H9 (cell line): ENCODE results near the gene MAPKAP1. TPM values are rescaled to one million over a fixed set of nuclear protein-coding genes. Genes with fewer than 3 reads are reported as not detected.

ENCODE experiments used
- DNase-seq: peaks from one replicate; pipeline ENCODE4 v3.0.0-alpha.2; 2017
- H2AFZ ChIP-seq: one replicate; pipeline ENCODE4 v1.6.1; 2013; ENCODE audit warnings: mild to moderate bottlenecking, low read length, control low read depth, moderate library complexity
- H2AK5ac ChIP-seq: 2 replicates; pipeline ENCODE4 v1.6.1; 2013; ENCODE audit warnings: low read length, control low read depth, mixed read lengths; ENCODE audit not compliant: insufficient read length
- H2BK120ac ChIP-seq: one replicate; pipeline ENCODE4 v1.6.1; 2013; ENCODE audit warnings: low read depth, mild to moderate bottlenecking, low read length, control low read depth, inconsistent platforms; ENCODE audit not compliant: poor library complexity, severe bottlenecking
- H2BK12ac ChIP-seq: 2 replicates; pipeline ENCODE4 v1.6.1; 2013; ENCODE audit warnings: low read length, control low read depth, mixed read lengths, low read depth; ENCODE audit not compliant: insufficient read length
- H2BK15ac ChIP-seq: 2 replicates; pipeline ENCODE4 v1.6.1; 2013; ENCODE audit warnings: low read depth, low read length, control low read depth
- H2BK20ac ChIP-seq: one replicate; pipeline ENCODE4 v1.6.1; 2013; ENCODE audit warnings: low read depth, mild to moderate bottlenecking, low read length, control low read depth, inconsistent platforms; ENCODE audit not compliant: poor library complexity, severe bottlenecking
- H2BK5ac ChIP-seq: 2 replicates; pipeline ENCODE4 v1.6.1; 2013; ENCODE audit warnings: low read length, control low read depth, mixed read lengths; ENCODE audit not compliant: insufficient read length
- H3K14ac ChIP-seq: 2 replicates; pipeline ENCODE4 v1.6.1; 2013; ENCODE audit warnings: low read length, control low read depth; ENCODE audit not compliant: insufficient read depth
- H3K18ac ChIP-seq: 2 replicates; pipeline ENCODE4 v1.6.1; 2013; ENCODE audit warnings: low read depth, mild to moderate bottlenecking, mixed read lengths, low read length, control low read depth; ENCODE audit not compliant: insufficient read length
- H3K23ac ChIP-seq: 2 replicates; pipeline ENCODE4 v1.6.1; 2013; ENCODE audit warnings: low read length, control low read depth, mixed read lengths, low read depth; ENCODE audit not compliant: insufficient read length
- H3K23me2 ChIP-seq: 2 replicates; pipeline ENCODE4 v1.6.1; 2013; ENCODE audit warnings: low read depth, mild to moderate bottlenecking, mixed read lengths, low read length, control low read depth; ENCODE audit not compliant: insufficient read length, poor library complexity, severe bottlenecking
- H3K27ac ChIP-seq: 2 replicates; pipeline ENCODE4 v1.5.1; 2013; ENCODE audit warnings: low read length, control low read depth, mixed read lengths, low read depth; ENCODE audit not compliant: insufficient read length
- H3K27me3 ChIP-seq: 2 replicates; pipeline ENCODE4 v1.6.1; 2013; ENCODE audit warnings: low read length, control low read depth, inconsistent platforms; ENCODE audit not compliant: insufficient read depth
- H3K4ac ChIP-seq: 2 replicates; pipeline ENCODE4 v1.6.1; 2013; ENCODE audit warnings: low read depth, mild to moderate bottlenecking, control low read depth, inconsistent platforms, low read length, moderate library complexity
- H3K4me1 ChIP-seq: 2 replicates; pipeline ENCODE4 v1.6.1; 2013; ENCODE audit warnings: low read length, control low read depth, inconsistent platforms; ENCODE audit not compliant: insufficient read depth
- H3K4me2 ChIP-seq: 2 replicates; pipeline ENCODE4 v1.6.1; 2013; ENCODE audit warnings: low read length, control low read depth, mixed read lengths; ENCODE audit not compliant: insufficient read length, insufficient read depth
- H3K56ac ChIP-seq: 2 replicates; pipeline ENCODE4 v1.6.1; 2013; ENCODE audit warnings: low read depth, mild to moderate bottlenecking, mixed read lengths, low read length, control low read depth; ENCODE audit not compliant: insufficient read length
- H3K79me1 ChIP-seq: 2 replicates; pipeline ENCODE4 v1.6.1; 2013; ENCODE audit warnings: low read depth, mild to moderate bottlenecking, moderate library complexity, low read length, control low read depth, inconsistent platforms; ENCODE audit not compliant: insufficient read depth, poor library complexity, severe bottlenecking
- H3K79me2 ChIP-seq: 2 replicates; pipeline ENCODE4 v1.6.1; 2013; ENCODE audit warnings: low read length, control low read depth, inconsistent platforms; ENCODE audit not compliant: insufficient read depth
- H3K9ac ChIP-seq: 2 replicates; pipeline ENCODE4 v1.6.1; 2013; ENCODE audit warnings: low read length, control low read depth, mixed read lengths; ENCODE audit not compliant: insufficient read length; ENCODE audit errors: extremely low read depth
- H3K9me3 ChIP-seq: one replicate; pipeline ENCODE4 v1.6.1; 2013; ENCODE audit warnings: low read depth, low read length, inconsistent platforms; ENCODE audit not compliant: control insufficient read depth
- H3T11ph ChIP-seq: one replicate; pipeline ENCODE4 v1.6.1; 2013; ENCODE audit warnings: mild to moderate bottlenecking, low read length, control low read depth, inconsistent platforms
- H4K20me1 ChIP-seq: one replicate; pipeline ENCODE4 v1.6.1; 2013; ENCODE audit not compliant: control insufficient read depth, insufficient read length, insufficient read depth
- H4K5ac ChIP-seq: 2 replicates; pipeline ENCODE4 v1.6.1; 2013; ENCODE audit warnings: low read depth, mild to moderate bottlenecking, mixed read lengths, low read length, control low read depth; ENCODE audit not compliant: insufficient read length
- H4K8ac ChIP-seq: replicated peaks from 2 replicates; pipeline ENCODE4 v1.6.1; 2013; ENCODE audit warnings: low read length, control low read depth, mixed read lengths, low read depth; ENCODE audit not compliant: insufficient read length
- H4K91ac ChIP-seq: 2 replicates; pipeline ENCODE4 v1.6.1; 2013; ENCODE audit warnings: low read depth, mild to moderate bottlenecking, moderate library complexity, mixed read lengths, low read length, control low read depth; ENCODE audit not compliant: insufficient read length
- H3K27ac Mint-ChIP-seq, 3 experiments: 2 replicates in 2 of 3; 3 replicates in 1 of 3; pipeline ENCODE4 v1.8.0; 2020 to 2021; ENCODE audit warnings: mixed read lengths in 3 of 3, mild to moderate bottlenecking in 1 of 3, moderate library complexity in 1 of 3
- H3K27me3 Mint-ChIP-seq: 2 replicates; pipeline ENCODE4 v1.8.0; 2021; ENCODE audit warnings: low read depth, mild to moderate bottlenecking, moderate library complexity, mixed read lengths
- H3K36me3 Mint-ChIP-seq, 3 experiments: 2 replicates in 2 of 3; 3 replicates in 1 of 3; pipeline ENCODE4 v1.8.0; 2020 to 2021; ENCODE audit warnings: low read depth in 3 of 3, mixed read lengths in 3 of 3; ENCODE audit not compliant: insufficient read depth in 1 of 3
- H3K4me1 Mint-ChIP-seq, 2 experiments: 2 replicates each; pipeline ENCODE4 v1.8.0; 2020; ENCODE audit warnings: mixed read lengths in 2 of 2
- H3K4me3 Mint-ChIP-seq, 2 experiments: 2 replicates in 1 of 2; 3 replicates in 1 of 2; pipeline ENCODE4 v1.8.0; 2020 to 2021; ENCODE audit warnings: mild to moderate bottlenecking in 2 of 2, mixed read lengths in 2 of 2, moderate library complexity in 1 of 2
- H3K9me3 Mint-ChIP-seq, 2 experiments: 2 replicates in 1 of 2; 3 replicates in 1 of 2; pipeline ENCODE4 v1.8.0; 2020; ENCODE audit warnings: mild to moderate bottlenecking in 2 of 2, mixed read lengths in 2 of 2, moderate library complexity in 1 of 2
- CTCF ChIP-seq: fragments of 200-600 bp; sonication (generic); conservative IDR thresholded peaks from 3 replicates; pipeline ENCODE4 v1.8.0; 2021; ENCODE audit warnings: antibody characterized with exemption, mild to moderate bottlenecking
- WGBS: extraction: QIAGEN DNeasy Blood & Tissue Kit; methylation state at CpG from one replicate; pipeline ENCODE4 v1.1.7; 2013; ENCODE audit warnings: missing lambda C conversion rate, low lambda C conversion rate, mixed read lengths; ENCODE audit not compliant: insufficient read length; ENCODE audit errors: extremely low coverage; 5-methylcytosine and 5-hydroxymethylcytosine counted together
- total RNA-seq: library from RNA; stranded (reverse); gene quantifications from 2 replicates; pipeline ENCODE4 v1.2.1, GENCODE V29; 2021

MAPKAP1 gene
- total RNA-seq, 1 experiment from 2014 or later = 97.0 TPM

DNA sequence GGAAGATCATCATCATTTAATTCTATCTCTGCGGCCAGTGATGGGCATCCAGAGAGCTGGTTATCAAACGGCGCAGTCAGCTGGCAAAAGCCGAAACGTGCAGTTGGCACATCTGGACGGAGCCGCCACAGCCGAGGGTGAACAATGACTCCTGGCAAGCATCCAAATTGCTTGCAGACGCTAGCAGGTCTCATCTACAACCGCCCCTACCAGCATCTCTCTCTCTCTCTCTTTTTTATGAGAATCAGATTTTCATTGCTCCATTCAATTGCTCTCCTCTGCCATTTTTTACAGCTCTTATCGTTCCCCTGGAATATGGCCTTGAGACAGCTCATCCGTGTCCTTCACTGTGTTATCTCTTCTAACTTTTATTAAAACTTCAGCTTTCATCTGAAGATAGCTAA is 165.2 kb downstream of the MAPKAP1 start:
- no peak overlapping the region for H3K18ac ChIP-seq
- H3K27ac Mint-ChIP-seq = no peak overlapping the region
- H2BK15ac ChIP-seq = no peak overlapping the region
- no peak overlapping the region for H2BK120ac ChIP-seq
- H3K9me3 Mint-ChIP-seq = no peaks in the 10 kb centered on the region
- H3K23ac ChIP-seq = no peak overlapping the region
- no peak overlapping the region for H3K9ac ChIP-seq
- no peaks in the 10 kb centered on the region for H3K27me3 ChIP-seq
- H3K23me2 ChIP-seq = no peaks in the 10 kb centered on the region
- H4K5ac ChIP-seq = no peak overlapping the region
- no peak overlapping the region for H2BK12ac ChIP-seq
- no peak overlapping the region for H3K56ac ChIP-seq
- no peak overlapping the region for H3T11ph ChIP-seq
- H3K4me1 ChIP-seq = no peaks in the 10 kb centered on the region
- no peaks in the 10 kb centered on the region; the same call in 1 of the 2 replicates for H3K79me2 ChIP-seq
- no peak for DNase-seq
- H2AK5ac ChIP-seq = no peak overlapping the region
- no peak overlapping the region for H3K4me3 Mint-ChIP-seq
- H3K79me1 ChIP-seq = no peaks in the 10 kb centered on the region
- H4K20me1 ChIP-seq = no peaks in the 10 kb centered on the region
- H3K36me3 Mint-ChIP-seq = no peaks in the 10 kb centered on the region; a peak in 2 of 7 replicates
- no peak overlapping the region for H3K4me2 ChIP-seq
- H3K27me3 Mint-ChIP-seq = no peaks in the 10 kb centered on the region
- H3K4me1 Mint-ChIP-seq = peaks cover 6 to 12% of the 10 kb centered on the region in 2 experiments
- no peak overlapping the region for H4K8ac ChIP-seq
- no peak for TF ChIP-seq CTCF
- WGBS = no CpG with 5 or more reads among the region's 12 CpGs
- H4K91ac ChIP-seq = no peak overlapping the region
- no peak overlapping the region for H3K27ac ChIP-seq
- no peak overlapping the region for H3K4ac ChIP-seq
- no peak overlapping the region for H2BK5ac ChIP-seq
- H3K14ac ChIP-seq = no peak overlapping the region
- H3K9me3 ChIP-seq = no peaks in the 10 kb centered on the region
- H2BK20ac ChIP-seq = no peak overlapping the region
- H2AFZ ChIP-seq = no peak overlapping the region
